HUES64 (cell line): Measurements from ENCODE around the gene RASL10A. TPM values are rescaled to one million over a fixed set of nuclear protein-coding genes. Genes with fewer than 3 reads are reported as not detected.
"Not testable (repeated sequence)": the region's sequence is repeated elsewhere in the genome, so short reads cannot be mapped to it uniquely, and the experiment has no call there.

Source experiments
- H3K27ac ChIP-seq: 2 replicates; pipeline ENCODE4 v1.7.0; 2013; ENCODE audit warnings: low read depth, low read length, inconsistent platforms
- H3K27me3 ChIP-seq: 2 replicates; pipeline ENCODE4 v1.6.1; 2013; ENCODE audit warnings: mild to moderate bottlenecking, low read length; ENCODE audit not compliant: insufficient read depth
- H3K36me3 ChIP-seq: 2 replicates; pipeline ENCODE4 v1.6.1; 2013; ENCODE audit warnings: mild to moderate bottlenecking, low read length; ENCODE audit not compliant: insufficient read depth
- H3K4me1 ChIP-seq: 2 replicates; pipeline ENCODE4 v1.6.1; 2013; ENCODE audit warnings: mild to moderate bottlenecking, low read length, moderate library complexity; ENCODE audit not compliant: insufficient read depth
- H3K4me3 ChIP-seq: 2 replicates; pipeline ENCODE4 v1.5.1; 2013; ENCODE audit warnings: mild to moderate bottlenecking, low read length, moderate library complexity
- H3K9ac ChIP-seq: 2 replicates; pipeline ENCODE4 v1.6.1; 2013; ENCODE audit warnings: mild to moderate bottlenecking, low read depth, low read length
- H3K9me3 ChIP-seq: 2 replicates; pipeline ENCODE4 v1.6.1; 2013; ENCODE audit warnings: low read depth, low read length; ENCODE audit not compliant: insufficient read depth
- WGBS: fragments of 150-250, 120-280 bp; methylation state at CpG from one replicate; pipeline ENCODE4 v1.1.7; 2013; ENCODE audit warnings: missing lambda C conversion rate; 5-methylcytosine and 5-hydroxymethylcytosine counted together
- polyA plus RNA-seq, 2 experiments: library from polyadenylated mRNA; stranded (reverse); fragments of 50-300 nt; gene quantifications; one replicate each; pipeline ENCODE4 v1.2.3, GENCODE V29; 2013

Gene RASL10A
- polyA plus RNA-seq (2013, experiment 1 of 2) = 0.45 TPM
- 1.1 TPM for polyA plus RNA-seq (2013, experiment 2 of 2)

- H3K27me3 ChIP-seq = peaks cover 47% of the 10 kb centered on the region
Observed at GRCh38 chr22:29315286-29316140, at the start of gene RASL10A. TSS of gene RASL10A (minus strand) at chr22:29315697. CDS start at chr22:29315246, 451 bp downstream.

GRCh38 chr22:29359469-29359868 is 44.0 kb upstream of the RASL10A start:
- H3K4me1 ChIP-seq = no peaks in the 10 kb centered on the region
- H3K9me3 ChIP-seq = no peaks in the 10 kb centered on the region
- peaks cover 38% of the 10 kb centered on the region for H3K36me3 ChIP-seq
- WGBS = 72% methylated on average over 9 of the region's 9 CpGs
- no peaks in the 10 kb centered on the region for H3K27me3 ChIP-seq
- no peak overlapping the region for H3K4me3 ChIP-seq
- no peak overlapping the region for H3K27ac ChIP-seq
- H3K9ac ChIP-seq = no peak overlapping the region

More at GRCh38 chr22:29315286-29316140, at the start of gene RASL10A:
- Histone ChIP-seq H3K9me3 (no peaks in the 10 kb centered on the region), H3K4me3 (peak within 1 kb of the TSS; percentile 51), H3K36me3 (no peaks in the 10 kb centered on the region), H3K4me1 (peaks cover 14% of the 10 kb centered on the region), H3K27ac (no peak within 1 kb of the TSS), H3K9ac (peak within 1 kb of the TSS; percentile 18; the same call in 1 of the 2 replicates)
- WGBS = 4% methylated on average over 100 of the region's 103 CpGs

GRCh38 chr22:29357193-29357890 is 41.8 kb upstream of the RASL10A start:
- H3K27ac ChIP-seq = not testable (repeated sequence)
- H3K36me3 ChIP-seq = peaks cover 59% of the 10 kb centered on the region
- WGBS = 93% methylated on average over 12 of the region's 12 CpGs

GRCh38 chr22:29353860-29354259 is 38.4 kb upstream of the RASL10A start:
- no peaks in the 10 kb centered on the region for H3K4me1 ChIP-seq
- no peak overlapping the region for H3K4me3 ChIP-seq
- peaks cover 86% of the 10 kb centered on the region for H3K36me3 ChIP-seq
- no peaks in the 10 kb centered on the region for H3K9me3 ChIP-seq
- no peak overlapping the region for H3K27ac ChIP-seq
- H3K27me3 ChIP-seq = no peaks in the 10 kb centered on the region
- WGBS = 95% methylated on average over 8 of the region's 8 CpGs
- no peak overlapping the region for H3K9ac ChIP-seq

More at GRCh38 chr22:29357193-29357890, 41.8 kb upstream of the RASL10A start:
- H3K9ac ChIP-seq, H3K9me3 ChIP-seq, H3K4me1 ChIP-seq, H3K27me3 ChIP-seq, H3K4me3 ChIP-seq: not testable (repeated sequence)

GRCh38 chr22:29353286-29353685 is 37.8 kb upstream of the RASL10A start:
- no peaks in the 10 kb centered on the region for H3K4me1 ChIP-seq
- H3K4me3 ChIP-seq = no peak overlapping the region
- no peak overlapping the region for H3K9ac ChIP-seq
- peaks cover 86% of the 10 kb centered on the region for H3K36me3 ChIP-seq
- WGBS = 97% methylated on average over 11 of the region's 11 CpGs
- no peaks in the 10 kb centered on the region for H3K9me3 ChIP-seq
- no peak overlapping the region for H3K27ac ChIP-seq
- H3K27me3 ChIP-seq = no peaks in the 10 kb centered on the region

- WGBS = 97% methylated on average over 8 of the region's 9 CpGs
- Histone ChIP-seq H3K27me3 (no peaks in the 10 kb centered on the region), H3K27ac (no peak overlapping the region), H3K4me3 (no peak overlapping the region), H3K36me3 (peaks cover 86% of the 10 kb centered on the region), H3K9me3 (no peaks in the 10 kb centered on the region), H3K4me1 (no peaks in the 10 kb centered on the region), H3K9ac (no peak overlapping the region)
Observed at GRCh38 chr22:29352778-29353177, 37.3 kb upstream of the RASL10A start.

GRCh38 chr22:29351891-29352290 is 36.4 kb upstream of the RASL10A start:
- WGBS = 95% methylated on average over 9 of the region's 9 CpGs
- Histone ChIP-seq H3K27ac (no peak overlapping the region), H3K36me3 (peaks cover 94% of the 10 kb centered on the region), H3K27me3 (no peaks in the 10 kb centered on the region), H3K4me1 (no peaks in the 10 kb centered on the region), H3K9ac (no peak overlapping the region), H3K9me3 (no peaks in the 10 kb centered on the region), H3K4me3 (no peak overlapping the region)

- Histone ChIP-seq H3K4me1 (no peaks in the 10 kb centered on the region), H3K27me3 (no peaks in the 10 kb centered on the region), H3K27ac (no peak overlapping the region), H3K4me3 (no peak overlapping the region), H3K9ac (no peak overlapping the region), H3K9me3 (no peaks in the 10 kb centered on the region), H3K36me3 (peaks cover 95% of the 10 kb centered on the region)
- 93% methylated on average over 6 of the region's 6 CpGs for WGBS
Observed at GRCh38 chr22:29351042-29351441, 35.5 kb upstream of the RASL10A start.

GRCh38 chr22:29348956-29349355 is 33.5 kb upstream of the RASL10A start:
- no peaks in the 10 kb centered on the region for H3K9me3 ChIP-seq
- H3K4me3 ChIP-seq = no peak overlapping the region
- peaks cover 87% of the 10 kb centered on the region for H3K36me3 ChIP-seq
- H3K9ac ChIP-seq = no peak overlapping the region
- H3K27ac ChIP-seq = no peak overlapping the region
- no peaks in the 10 kb centered on the region for H3K4me1 ChIP-seq
- H3K27me3 ChIP-seq = no peaks in the 10 kb centered on the region
- WGBS = 97% methylated on average over 18 of the region's 18 CpGs

- WGBS = 92% methylated on average over 2 of the region's 2 CpGs
- H3K9me3 ChIP-seq = no peaks in the 10 kb centered on the region
- H3K27ac ChIP-seq = no peak overlapping the region
- H3K27me3 ChIP-seq = no peaks in the 10 kb centered on the region
- H3K4me1 ChIP-seq = no peaks in the 10 kb centered on the region
- H3K36me3 ChIP-seq = peaks cover 78% of the 10 kb centered on the region
- H3K4me3 ChIP-seq = no peak overlapping the region
- no peak overlapping the region for H3K9ac ChIP-seq
Observed at GRCh38 chr22:29348041-29348440, 32.5 kb upstream of the RASL10A start.

GRCh38 chr22:29346659-29347058 is 31.2 kb upstream of the RASL10A start:
- 89% methylated on average over 4 of the region's 4 CpGs for WGBS
- Histone ChIP-seq H3K9ac (no peak overlapping the region), H3K9me3 (no peaks in the 10 kb centered on the region), H3K4me3 (no peak overlapping the region), H3K27ac (no peak overlapping the region), H3K36me3 (peaks cover 73% of the 10 kb centered on the region), H3K4me1 (no peaks in the 10 kb centered on the region), H3K27me3 (no peaks in the 10 kb centered on the region)
